ENCODE results near the gene ZNF146.
"Not testable (repeated sequence)": the region's sequence is repeated elsewhere in the genome, so short reads cannot be mapped to it uniquely, and the experiment has no call there.

Gene ZNF146

DNA sequence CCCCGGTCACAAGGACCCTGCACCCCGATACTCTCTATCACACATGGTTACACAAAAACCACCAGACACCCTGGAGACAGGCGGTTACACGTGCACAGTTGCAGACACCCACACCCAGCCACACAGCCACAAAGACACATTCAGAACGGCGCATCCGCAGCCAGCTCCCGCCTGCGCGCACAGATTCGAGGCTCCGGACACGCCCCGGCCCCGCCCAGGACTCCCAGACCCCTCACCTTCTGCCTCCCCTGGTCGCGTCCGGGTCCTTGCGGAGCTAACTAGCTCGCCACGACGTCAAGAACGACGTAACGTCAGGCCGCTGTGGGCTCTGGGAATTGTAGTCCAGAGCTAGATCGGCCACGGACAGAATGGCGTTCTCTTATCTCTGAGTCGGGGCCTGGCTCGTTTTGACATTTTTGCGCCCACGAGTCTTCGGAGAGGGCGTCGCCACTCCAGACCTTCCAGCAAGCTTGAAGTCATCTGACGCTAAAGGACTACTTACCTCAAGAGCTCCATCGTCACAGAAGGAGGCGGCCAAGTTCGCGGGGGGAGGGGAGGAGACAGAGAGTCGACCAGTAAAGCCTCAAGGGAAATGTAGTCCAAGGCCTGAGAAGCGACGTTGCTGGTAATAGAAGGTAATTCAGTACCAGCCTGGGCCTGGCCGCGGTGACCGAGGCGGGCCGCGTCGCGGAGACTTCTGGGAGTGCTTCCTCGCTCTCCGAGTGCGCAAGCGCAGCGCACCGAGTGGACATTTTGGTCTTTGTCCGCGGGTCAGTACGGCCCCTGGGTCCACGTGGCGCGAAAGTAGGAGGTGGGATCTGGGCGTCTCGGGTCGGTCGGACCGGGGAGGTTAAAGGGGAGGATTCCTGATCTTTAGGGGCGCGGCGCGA lies at the start of gene ZNF146, which contains the start of gene ZNF565:
Gene ZNF146 (plus strand): TSS at position 721 of the 890 bp plus-strand sequence. CDS start 21,335 bp downstream, outside the sequence.
Gene ZNF565 (minus strand): TSS at position 280 of the 890 bp plus-strand sequence. CDS start 12,680 bp downstream, outside the sequence.
- peak; percentile 98 for DNase-seq

DNA sequence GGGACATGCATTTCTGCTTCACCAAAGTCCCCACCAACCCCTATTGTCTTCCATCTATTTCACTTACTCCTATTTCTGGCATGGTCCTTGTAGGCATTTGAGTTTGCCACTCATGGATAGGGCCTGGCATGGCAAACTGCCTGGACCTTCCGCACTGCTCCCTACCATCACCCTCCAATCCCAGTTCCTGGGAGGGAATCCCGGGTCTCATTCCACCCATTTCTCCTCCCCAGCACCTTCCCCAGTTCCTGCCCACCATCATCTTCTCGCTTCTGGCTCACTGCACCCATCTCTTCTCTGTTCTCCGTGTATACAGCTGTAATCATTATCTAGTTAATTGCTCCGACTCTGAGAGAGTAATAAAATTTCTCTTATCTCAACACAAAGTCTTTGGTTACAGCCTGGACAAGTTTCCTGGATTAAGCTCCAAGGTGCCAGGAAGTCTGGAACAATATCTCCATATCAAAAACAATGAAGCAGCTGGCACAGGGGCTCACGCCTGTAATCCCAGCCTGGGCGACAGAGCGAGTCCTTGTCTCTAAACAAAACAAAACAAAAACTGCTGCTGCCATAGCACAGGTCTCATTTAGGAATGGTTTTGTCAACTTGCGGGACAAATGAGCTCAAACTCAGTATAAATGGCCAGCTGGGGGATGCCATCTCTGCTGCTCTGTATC lies 45.7 kb upstream of the ZNF146 start:
- peak; percentile 95 for DNase-seq

DNA sequence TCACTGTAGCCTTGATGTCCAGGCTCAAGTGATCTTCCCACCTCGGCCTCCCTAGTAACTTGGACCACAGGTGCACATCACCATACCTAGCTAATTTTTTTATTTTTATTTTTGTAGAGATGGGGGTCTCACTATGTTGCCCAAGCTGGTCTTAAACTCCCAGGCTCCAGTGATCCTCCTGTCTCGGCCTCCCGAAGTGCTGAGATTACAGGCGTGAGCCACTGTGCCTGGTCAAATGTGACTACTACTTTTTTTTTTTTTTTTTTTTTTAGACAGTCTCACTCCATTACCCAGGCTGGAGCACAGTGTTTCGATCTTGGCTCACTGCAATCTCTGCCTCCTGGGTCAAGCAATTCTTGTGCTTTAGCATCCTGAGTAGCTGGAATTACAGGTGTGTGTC lies 42.1 kb upstream of the ZNF146 start:
- no peak for DNase-seq

DNA sequence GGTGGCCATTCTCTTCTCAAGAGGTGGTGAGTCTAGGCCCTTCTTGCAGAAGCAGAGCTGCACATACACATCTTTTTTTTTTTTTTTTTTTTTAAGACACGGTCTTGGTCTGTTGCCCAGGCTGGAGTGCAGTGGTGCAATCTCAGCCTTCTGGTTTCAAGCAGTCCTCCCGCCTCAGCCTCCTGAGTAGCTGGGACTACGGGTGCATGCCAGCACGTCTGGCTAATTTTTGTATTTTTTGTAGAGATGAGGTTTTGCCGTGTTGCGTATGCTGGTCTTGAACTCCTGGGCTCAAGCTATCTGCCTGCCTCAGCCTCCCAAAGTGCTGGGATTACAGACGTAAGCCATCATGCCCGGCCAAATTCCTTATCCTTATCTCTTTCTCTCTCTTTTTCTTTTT lies 41.1 kb upstream of the ZNF146 start:
- DNase-seq = not testable (repeated sequence)

DNA sequence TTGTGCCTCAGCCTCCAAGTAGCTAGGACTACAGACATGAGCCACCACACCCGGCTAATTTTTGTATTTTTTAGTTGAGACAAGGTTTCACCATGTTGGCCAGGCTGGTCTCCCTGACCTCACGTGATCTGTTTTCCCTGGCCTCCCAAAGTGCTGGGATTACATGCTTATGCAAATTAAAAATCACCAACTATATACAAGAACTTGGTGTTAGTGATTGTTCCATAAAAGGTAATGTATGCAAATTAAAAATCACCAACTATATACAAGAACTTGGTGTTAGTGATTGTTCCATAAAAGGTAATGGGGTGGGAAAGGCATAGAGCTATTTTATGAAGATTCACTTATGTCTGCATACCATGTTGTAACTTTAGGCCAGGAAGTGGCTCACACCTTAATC lies 35.8 kb upstream of the ZNF146 start:
- DNase-seq = not testable (repeated sequence)

DNA sequence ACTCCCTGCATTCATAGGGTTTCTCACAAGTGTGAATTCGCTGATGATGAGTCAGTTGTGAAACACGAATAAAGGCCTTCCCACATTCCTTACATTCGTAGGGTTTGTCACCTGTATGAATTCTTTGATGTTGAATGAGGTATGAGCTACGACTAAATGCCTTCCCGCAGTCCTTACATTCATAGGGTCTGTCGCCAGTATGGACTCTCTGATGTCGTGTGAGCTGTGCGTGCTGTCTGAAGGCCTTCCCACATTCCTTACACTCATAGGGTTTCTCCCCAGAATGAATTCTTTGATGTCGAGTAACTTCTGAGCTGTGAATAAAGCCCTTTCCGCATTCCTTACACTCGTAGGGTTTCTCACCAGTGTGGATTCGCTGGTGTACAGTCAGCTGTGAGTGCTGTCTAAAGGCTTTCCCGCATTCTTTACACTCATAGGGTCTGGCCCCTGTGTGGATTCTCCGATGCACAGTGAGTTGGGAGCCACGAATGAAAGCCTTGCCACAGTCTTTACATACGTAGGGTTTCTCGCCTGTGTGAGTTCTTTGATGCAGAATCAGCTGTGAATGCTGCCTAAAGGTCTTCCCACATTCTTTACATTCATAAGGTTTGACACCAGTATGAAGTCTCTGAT lies 32.2 kb upstream of the ZNF146 start:
- no peak for DNase-seq

DNA sequence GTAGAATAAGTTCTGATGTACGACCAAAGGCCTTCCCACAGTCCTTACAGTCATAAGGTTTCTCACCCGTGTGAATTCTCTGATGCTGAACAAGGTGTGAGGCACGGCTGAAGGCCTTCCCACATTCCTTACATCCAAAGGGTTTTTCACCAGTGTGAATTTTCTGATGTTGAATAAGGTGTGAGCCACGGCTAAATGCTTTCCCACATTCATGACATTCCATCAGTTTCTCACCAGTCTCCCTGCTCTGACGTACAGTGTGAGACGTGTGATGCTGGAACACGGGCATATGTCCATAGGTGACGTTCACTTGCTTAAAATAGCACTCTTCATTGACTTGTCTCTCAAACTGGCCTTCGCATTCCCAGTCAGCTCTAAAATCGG lies 31.7 kb upstream of the ZNF146 start:
- no peak for DNase-seq

DNA sequence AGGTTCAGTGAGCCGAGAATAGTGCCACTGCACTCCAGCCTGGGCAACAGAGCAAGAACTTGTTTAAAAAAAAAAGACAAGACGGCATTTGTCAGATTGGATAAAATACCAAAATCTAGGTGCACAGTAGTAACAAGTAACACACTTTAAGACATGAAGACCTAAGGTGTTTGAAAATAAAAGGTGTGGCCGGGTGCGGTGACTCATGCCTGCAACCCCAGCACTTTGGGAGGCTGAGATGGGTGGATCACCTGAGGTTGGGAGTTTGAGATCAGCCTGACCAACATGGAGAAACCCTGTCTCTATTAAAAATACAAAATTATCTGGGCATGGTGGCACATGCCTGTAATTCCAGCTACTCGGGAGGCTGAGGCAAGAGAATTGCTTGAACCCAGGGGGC lies 28.2 kb upstream of the ZNF146 start:
- not testable (repeated sequence) for DNase-seq

DNA sequence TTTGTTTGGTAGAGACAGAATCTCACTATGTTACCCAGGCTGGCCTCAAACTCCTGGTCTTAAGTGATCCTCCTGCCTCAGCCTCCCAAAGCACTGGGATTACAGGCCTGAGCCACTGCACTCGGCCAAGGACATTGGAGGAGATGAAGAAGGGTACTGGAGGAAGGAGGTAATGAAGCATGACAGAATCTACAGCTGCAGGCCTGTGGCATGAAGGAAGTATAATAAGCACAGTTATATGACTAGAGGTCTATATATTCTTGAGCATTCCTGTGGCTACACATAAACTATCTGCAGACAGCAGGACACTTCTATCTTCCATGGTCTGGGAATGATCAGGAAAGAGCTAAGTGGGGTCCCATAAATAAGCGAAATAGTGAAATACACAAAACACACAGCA lies 18.7 kb upstream of the ZNF146 start:
- DNase-seq = no peak

DNA sequence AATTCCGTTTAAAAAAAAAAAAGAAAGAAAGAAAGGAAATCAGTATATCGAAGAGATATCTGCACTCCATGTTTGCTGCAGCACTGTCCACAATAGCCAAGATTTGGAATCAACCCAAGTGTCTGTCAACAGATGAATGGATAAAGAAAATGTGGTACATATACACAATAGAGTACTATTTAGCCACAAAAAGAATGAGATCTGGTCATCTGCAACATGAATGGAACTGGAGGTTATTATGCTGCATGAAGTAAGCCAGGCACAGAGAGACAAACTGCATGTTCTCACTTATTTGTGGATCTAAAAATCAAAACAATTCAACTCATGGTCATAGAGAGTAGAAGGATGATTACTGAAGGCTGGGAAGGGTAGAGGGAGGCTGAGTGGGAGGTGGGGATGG lies 16.8 kb upstream of the ZNF146 start:
- DNase-seq = no peak

DNA sequence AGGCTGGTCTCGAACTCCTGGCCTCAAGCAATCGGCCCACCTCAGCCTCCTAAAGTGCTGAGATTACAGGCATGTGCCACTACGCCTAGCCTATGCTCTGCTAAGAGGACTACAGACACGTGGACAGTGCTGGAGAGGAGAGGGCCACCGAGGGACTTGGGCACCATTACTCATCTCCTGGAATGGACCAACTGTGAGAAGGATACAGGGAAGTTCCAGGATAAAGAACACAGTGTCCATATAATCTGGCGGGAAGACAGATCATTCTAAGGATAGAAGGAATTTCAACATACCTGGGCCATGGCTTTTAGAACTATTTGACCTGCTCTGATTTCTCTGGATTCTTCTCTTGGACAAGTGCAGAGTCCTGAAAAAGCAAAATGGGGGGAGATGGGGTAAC lies 13.2 kb upstream of the ZNF146 start:
- no peak for DNase-seq

DNA sequence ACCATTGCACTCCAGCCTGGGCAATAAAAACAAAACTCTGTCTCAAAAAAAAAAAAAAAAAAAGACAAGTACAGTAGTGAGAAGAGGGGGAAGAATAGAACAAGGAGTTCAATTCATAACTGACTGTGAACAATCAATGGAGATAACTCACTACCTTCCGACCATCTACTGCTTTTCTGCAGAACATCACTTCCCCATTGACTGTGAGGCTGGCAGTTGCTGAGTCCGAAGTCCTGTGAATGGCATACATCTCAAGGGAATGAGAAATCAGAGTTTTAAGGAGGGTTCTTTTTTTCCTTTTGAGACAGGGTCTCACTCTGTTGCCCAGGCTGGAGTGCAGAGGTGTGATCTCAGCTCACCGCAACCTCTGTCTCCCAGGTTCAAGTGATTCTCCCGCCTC lies 11.6 kb upstream of the ZNF146 start:
- no peak for DNase-seq

DNA sequence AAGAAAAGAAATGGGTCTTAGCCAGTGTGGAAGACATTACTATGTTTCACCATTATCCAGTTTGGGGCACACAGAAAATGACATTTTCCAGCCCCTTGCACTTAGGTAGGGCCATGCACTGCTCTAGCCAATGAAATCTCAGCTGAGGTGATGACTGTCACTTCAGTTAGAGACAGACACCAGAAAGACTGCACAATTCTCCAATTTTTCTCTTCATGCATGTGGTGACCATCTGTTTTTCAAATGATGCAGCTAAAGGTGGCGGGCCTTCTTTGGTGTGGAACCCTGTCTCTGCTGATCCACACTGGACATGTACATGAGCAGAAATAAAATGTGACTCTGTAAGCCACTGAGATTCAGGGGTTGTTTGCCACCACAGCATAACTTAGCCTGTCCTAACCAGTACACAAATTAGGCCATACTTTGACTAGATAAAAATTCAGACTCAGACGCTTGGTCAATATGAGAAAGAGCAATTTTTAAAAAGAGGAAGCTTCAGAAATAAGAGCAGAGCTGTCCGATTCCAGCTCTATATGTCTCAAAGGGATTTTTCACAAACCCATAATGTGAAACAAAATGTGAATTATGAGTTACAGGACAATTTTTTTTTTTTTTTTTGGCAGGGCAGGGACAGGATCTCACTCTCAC lies 7.2 kb upstream of the ZNF146 start:
- DNase-seq = no peak

DNA sequence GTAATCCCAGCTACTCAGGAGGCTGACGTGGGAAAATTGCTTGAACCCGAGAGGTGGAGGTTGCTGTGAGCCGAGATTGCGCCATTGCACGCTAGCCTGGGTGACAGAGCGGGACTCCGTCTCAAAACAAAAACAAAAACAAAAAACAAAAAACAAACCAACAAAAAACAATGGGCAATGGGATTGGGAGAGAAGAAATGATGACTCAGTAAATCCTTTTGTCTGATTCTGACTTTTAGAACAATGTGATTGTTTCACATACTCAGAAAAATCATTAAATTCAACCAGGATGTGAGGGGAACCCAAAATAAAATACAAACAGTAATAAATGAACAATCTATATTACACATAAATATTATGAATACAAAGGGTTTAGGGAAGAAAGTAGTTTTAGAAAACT lies 5.5 kb upstream of the ZNF146 start:
- no peak for DNase-seq

DNA sequence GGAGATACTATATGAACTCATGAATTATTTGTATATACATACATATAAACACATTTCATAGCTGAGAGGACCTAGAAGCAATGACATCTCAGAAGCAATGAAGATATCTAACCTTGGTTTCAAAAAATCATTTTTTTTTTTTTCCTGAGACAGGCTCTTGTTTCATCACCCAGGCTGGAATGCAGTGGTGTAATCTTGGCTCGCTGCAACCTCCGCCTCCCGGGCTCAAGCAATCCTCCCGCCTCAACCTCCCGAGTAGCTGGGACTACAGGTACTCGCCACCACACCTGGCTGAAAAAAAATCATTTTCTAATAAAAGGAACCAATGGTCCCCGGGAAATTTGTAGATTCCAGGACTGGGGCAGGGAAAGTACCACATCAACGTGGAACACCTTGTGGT lies 4.4 kb upstream of the ZNF146 start:
- no peak for DNase-seq

DNA sequence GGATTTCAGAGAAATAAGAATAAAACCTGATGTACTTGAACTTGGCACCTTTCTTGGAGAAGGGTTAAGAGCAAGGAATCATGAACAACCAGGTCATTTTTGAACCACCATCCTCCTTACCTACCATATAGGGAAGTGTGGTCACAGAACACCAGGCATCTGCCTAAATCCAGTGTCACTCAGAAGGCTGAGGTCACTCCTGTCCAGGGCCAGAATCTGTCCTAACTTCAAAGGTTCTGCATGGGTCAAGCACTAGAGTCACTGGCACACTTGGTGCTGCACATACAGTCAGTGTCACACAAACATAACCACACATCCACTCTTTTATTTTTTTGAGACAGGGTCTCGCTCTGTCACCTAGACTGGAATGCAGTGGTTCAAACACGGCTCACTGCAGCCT lies 2.0 kb upstream of the ZNF146 start:
- no peak for DNase-seq

DNA sequence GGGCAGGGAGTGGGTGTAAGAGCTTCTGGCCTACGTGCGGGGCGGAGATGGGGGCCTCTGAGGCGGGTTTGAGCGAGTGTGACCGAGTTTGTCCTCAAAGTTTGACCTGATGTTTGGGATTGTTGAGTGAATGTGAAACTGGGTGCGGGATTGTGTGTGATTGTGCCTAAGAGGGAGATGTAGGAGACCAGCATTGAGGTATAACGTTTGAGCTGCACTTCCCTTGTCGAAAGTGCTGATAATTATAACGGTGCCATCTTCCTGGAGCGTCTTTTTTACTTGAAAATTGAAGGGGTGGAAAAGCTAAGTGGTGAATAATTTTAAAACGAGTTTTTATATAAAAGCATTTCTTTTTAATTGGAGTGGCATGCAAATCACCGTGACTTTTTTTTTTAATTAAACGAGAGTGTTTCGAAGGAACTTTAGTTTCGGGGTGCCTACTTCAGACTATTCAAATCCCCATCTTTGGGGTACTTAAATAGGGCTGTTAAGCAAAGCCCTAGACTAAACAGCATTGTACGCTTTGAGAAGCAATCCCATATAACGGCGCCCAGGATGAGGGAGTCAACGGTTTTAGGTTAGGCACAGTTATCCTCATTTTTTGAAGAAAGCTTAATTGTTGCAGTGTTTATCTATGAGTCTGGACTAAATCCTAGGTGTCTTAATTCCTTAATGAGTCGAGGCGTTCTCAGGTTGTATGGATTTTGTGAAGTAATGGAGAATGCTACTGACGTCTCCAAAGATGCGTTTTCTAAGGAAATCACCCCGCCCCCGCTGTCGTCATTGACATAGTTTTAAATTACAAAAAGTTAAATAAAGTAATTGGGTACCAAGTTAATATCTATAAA lies 594 bp downstream of the ZNF146 start:
- no peak for DNase-seq

DNA sequence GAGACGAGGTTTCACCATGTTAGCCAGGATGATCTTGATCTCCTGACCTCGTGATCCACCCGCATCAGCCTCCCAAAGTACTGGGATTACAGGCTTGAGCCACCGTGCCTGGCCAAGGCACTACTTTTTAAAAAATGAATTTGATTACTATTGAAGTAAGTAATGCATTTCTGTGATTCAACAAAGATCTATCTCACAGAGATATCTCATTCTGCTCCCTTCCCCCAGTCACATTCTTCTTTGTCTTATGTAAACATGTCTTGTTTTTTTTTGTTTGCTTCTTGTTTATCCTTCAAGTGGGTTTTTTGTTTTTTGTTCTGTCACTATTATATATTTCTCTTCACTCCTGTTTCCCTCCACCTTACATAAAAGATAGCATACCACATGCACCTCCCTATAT lies 6.6 kb downstream of the ZNF146 start:
- no peak for DNase-seq

DNA sequence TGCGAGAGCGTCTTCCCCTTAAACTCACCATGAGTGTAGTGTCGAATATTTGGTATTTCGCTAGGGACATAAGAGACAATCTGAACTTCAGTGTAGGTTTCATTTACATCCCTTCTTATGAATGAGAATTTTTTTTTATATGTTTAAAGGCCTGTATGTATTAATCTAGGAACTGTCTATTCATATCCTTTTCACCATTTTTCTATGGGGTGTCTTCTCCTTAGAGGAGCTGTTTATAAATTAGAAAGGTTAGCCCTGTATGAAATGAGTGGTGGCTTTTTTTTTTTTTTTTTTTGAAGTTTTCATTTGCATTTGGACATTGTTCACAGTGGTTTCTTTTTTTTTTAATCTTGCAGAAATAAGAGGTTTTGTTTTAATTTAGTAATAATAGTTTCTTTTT lies 7.6 kb downstream of the ZNF146 start:
- no peak for DNase-seq

DNA sequence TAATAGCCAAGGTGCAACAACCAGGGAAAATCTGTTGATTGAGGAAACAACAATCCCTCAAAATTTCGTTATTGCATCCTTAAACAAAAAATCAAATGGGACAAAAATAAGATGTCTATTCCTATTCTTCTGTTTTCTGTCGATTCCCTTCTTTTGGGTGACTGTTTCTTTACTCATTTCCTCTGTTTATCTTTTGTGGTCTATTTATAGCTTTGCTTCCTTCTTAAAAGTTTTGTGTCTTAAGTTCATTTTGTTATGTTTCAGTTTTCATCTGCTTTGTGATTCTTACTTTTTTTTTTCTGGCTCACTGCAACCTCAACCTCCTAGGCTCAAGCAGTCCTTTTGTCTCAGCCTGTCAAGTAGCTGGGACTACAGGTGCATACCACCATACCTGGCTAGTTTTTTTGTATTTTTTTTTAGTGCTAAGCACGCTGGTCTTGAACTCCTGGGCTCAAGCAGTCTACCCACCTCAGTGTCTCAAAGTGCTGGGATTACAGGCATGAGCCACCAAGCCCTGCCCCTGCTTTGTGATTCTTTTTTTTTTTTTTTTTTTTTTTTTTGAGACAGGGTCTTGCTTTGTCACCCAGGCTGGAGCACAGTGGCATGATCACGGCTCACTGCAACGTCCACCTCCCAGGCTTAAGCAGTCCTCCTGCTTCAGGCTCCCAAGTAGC lies 10.4 kb downstream of the ZNF146 start:
- DNase-seq = no peak

DNA sequence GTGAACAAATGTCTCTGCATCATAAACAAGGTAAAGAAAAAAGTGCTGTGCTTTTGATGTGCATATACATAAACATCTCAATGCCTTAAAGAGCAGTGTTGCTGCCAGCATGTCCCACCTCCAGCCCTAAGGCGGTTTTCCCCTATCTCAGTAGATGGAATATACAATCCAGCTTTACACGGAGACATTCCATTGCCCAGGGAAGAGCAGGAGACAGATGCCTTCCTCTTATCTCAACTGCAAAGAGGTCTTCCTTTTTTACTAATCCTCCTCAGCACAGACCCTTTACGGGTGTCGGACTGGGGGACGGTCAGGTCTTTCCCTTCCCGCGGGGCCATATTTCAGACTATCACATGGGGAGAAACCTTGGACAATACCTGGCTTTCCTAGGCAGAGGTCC lies 18.7 kb downstream of the ZNF146 start:
- not testable (repeated sequence) for DNase-seq

All from NCI-H1105 treated with DMSO at 0.1 percent for 48 hours (cell line).